Measurements from ENCODE around the gene BANK1.

- TF ChIP-seq EZH2 (IDR thresholded peaks at IDR 0.05; ENCODE audit: low read depth) (no peak), CTCF (conservative IDR thresholded peaks at IDR 0.05) (no peak)
These were observed 177.3 kb downstream of the BANK1 start for GRCh38 chr4:101967697-101968346.

All from PC-9 (cell line).